Erythroblast (primary cell): ENCODE data around the gene DBH.

ENCODE experiments used
- GATA1 ChIP-seq: IDR thresholded peaks from 2 replicates; pipeline ENCODE4 v1.6.1; 2011; ENCODE audit warnings: low read depth, mild to moderate bottlenecking, control low read depth, low read length, moderate library complexity
- POLR2A ChIP-seq: IDR thresholded peaks from 2 replicates; pipeline ENCODE4 v1.6.1; 2011; ENCODE audit warnings: mild to moderate bottlenecking, low read length

DNA sequence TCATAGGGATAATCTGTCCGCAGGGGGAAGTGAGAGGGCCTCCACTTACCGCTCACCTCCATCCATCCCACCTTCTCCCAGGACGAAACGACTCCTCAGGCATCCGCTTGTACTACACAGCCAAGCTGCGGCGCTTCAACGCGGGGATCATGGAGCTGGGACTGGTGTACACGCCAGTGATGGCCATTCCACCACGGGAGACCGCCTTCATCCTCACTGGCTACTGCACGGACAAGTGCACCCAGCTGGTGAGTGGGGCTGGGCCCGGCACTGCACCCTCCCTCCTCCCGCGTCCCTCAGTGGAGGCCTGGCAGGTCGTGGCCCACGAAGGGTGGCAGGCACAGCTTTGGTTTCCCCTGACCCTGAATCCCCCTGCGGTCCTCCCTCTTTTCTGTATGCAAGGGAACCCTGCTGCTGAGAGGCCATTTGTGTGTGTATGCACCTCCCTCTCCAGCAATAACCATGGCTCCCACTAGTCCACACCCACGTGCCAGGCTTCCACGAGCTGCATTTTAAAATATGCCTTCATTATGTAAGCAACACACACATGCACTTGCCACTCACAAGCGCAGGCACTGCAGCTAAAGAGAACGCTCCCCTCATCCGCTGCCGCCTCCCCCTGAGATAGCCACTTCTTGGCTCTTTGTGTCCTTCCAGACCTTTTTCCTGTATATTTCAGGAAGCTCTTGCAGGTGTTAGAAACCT lies 11.8 kb downstream of the DBH start:
- TF ChIP-seq POLR2A (no peak), GATA1 (no peak)
